ENCODE data around the gene SLC30A9.

SLC30A9 gene

DNA sequence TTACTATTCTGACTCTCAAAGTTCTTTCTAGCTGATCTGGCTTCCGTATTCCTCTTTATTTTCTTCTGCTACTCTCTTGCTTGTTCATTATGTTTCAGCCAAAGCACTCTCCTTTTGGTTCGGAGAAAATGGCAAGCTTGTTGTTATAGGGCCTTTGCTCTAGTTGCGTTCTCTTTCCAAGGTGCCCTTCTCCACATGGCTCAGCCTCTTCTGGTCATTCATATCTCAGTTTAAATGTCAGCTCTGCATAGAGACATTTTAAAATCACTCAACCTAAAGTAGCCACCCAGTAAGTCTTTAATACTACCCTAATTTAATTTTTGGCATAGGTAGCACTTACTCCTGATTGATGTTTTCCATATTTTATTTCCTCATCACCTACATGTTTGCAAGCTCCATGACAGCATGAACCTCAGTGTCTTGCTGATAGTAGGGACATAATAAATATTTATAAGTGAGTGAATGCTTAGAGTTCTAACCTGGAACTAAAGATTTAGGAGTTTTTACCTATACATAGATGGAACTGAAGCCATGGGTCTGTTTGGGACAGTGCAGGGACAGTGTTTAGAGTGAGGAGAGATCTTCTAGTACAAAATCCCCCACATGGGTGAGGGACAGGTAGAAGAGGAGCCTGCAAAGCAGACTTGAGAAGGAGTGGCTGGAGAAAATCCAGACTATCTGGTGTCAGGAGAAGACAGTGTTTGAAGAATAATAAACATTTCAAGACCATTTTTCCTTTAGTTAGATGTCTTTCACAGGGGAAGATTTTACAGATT is 17.9 kb downstream of the SLC30A9 start:
- no peak for DNase-seq

DNA sequence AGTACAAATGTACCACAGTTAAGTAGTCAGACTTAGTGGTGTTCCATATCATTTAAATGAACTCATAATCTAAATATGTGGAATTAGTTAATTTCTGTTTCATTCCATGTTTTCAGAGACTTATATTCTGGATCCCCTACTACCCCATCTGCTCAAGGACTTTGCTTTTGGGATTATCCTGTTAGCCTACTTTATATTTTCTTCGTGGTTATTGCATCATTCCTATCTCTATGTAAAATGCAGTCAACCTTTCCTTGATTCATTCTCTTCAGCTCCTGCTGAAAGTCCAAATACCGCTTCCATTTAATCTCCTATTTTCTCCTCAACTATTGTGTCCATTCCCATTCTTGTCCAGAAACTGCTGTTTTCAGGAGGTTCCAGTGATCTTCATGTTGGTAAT is 25.1 kb downstream of the SLC30A9 start:
- DNase-seq, result no peak

DNA sequence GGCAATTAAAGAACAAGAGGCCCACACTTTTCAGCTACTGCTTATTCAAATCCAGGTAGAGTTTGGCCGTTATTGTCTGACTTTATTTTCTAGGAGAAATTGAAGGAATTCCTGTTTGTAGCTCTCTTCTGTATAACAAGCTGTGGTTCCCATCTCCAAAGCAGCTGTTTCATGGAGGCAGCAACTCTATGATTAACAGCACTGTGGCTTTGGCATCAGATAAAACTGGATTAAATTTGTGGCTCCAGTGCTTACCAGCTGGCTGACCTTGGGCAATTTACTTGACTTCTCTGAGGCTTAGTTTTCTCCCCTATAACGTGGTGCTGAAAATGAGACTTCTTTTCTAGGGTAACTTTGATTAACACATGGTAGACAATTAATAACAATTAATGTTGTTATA is 28.1 kb downstream of the SLC30A9 start:
- no peak for DNase-seq

DNA sequence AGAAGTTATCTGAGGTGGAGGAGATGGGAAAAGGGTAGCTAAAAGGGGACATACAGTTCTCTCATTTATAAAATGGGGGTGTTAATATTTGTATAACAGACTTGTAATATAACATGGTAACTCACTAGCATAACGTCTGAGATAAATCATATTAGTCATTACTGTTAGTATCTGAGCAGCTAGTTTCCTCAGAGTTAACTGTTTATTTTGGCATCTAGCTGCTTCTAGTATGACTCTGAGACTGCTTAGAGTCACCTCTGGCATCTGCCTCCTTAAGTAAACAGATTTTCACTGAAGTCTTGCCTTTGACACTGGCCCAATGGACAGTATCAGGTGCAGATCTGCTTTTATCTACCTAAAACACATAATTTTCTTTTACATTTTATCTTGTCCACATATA is 58.1 kb downstream of the SLC30A9 start:
- no peak for DNase-seq

DNA sequence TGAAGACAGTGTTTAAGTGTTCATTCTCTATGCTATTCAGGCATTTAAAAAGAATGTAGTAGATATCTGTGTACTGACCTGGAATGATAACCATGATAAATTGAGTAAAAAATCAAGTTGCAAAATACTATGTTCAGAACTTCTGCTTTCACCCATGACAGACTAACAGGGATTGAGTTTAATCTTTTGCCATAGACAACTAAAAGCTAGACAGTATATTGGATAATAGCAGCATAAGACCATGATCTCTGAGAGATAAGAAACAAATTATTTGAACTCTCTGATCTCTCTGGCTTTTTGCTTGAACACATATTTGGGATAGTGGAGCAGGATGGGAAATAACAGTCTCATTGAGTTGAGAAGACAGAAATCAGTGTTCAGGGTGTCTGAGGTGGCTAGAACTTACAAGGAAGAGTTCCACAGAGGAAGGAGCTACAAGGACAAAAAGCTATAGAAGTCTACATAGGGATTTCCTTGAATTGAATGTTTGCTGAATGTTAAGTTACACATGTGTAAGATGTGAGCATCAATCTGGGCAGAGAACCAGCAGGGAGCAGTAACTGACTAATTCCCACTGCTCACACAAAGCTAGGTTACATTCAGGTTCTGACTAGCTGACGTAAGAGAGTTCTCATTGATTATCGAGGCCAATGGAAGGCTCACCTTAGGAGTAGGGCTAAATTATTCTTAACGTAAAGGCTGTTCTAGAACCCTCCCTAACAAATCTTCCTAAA is 60.4 kb downstream of the SLC30A9 start:
- DNase-seq, result no peak

DNA sequence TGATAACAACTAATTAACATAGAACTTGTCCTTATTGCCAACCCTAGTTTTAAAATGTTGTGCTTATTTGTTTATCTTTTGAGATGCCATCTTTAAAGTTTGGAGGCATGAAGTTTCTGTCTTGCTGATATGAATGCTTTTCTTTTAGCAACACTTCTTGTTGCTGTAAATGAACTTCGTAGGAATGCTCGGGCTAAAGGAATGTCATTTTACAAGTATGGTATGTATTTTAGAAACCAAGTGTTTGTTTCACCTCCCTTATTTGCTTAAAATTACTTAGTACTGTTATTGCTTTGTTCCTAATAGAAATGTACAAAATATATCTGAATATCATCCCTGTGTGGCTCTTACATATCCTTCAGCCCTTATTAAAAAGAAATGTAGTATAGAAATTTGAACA is 76.1 kb downstream of the SLC30A9 start:
- no peak for DNase-seq

DNA sequence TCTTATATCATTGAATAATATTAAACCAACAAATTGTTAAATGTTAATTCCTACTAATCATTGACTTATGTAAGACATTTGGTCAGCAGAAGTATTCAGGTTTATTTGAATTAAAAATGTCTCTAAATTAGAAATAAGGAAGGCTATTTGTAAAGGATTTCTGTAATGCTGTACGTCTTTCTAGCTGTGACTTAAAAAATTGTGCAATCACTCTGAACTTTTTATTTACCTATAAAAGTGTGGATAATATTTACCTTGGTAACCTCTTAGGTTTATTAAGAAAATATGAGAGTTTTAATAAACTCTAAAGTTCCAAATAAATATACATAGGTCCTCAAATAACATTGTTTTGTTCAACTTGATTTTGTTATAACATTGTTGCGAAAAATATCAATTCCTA is 76.9 kb downstream of the SLC30A9 start:
- DNase-seq, result no peak

DNA sequence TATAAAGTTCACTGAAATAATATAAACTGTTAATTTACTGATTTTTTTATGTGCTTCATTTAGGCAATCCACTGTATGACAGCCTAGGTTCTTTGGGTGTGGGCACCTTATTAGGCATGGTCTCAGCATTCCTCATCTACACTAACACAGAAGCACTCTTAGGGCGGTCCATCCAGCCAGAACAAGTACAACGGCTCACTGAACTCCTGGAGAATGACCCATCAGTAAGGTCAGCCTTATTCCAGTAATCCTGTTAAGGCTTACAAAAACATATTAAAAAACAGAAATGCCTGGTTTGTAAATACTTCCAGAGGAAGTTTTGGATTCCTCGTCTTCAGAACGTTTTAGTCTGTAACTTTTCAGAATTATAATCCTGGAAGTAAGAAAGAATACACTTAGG is 80.1 kb downstream of the SLC30A9 start:
- DNase-seq, result no peak

DNA sequence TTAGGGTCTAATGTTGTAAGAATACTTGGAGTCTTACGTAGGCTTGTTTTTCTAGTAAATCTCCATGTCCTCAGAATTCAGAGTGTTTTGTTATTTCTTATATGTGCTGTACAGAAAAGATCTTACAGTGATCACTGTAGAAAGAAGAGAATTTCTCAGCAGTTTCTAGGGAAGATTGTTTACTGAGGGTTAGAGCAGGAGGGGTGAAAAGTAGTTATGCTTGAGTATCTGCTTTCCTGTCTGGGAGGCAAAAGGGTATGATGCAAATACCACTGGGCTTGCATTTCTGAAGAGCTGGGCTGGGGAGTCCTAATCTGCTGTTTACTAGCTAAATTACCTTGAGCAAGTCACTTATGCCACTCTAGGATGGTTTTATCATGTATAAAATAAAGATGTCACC is 84.0 kb downstream of the SLC30A9 start:
- DNase-seq, result no peak

DNA sequence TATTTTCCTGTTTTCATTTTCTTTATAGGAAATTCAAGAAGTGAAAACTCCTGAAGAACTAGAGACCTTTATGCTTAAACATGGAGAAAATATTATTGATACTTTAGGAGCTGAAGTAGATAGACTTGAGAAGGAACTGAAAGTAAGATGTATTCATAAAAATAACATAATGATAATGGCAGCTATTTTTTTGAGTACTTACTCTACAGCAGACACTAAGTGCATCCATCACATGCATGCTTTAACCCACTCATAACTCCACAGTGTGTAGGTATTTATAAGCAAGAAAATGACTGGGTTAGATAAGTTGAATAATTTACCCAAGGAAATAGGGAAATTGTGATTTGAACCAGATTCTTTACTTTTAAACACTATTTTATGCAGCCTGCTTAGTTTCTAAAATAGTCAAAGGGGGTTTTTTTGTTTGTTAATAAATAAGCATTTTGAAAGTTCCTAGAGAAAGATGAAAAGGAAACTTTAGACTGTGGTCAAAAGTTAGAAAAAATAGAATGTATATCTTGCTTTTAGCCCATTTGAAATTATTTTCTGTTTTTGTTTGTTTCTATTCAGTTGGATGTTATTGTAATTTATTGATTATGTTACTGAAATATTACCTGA is 88.0 kb downstream of the SLC30A9 start:
- DNase-seq, result no peak

DNA sequence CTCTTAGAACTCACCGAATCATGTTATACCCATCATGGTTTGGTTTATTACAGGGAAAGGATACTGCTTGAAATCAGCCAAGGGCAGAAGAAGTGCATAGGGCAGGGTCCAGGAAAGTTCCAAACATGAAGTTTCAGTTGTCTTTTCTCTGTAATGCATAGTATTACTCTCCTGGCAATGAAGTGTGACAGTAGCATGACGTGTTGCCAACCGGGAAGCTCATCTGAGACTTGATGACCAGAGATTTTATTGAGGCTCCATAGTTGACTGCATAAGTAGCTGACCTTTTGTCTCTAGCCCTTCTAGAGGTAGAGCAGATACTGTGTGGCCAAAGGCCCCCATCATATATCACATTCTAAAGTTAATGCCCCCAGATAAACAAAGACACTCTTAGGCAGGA is 90.0 kb downstream of the SLC30A9 start:
- no peak for DNase-seq

DNA sequence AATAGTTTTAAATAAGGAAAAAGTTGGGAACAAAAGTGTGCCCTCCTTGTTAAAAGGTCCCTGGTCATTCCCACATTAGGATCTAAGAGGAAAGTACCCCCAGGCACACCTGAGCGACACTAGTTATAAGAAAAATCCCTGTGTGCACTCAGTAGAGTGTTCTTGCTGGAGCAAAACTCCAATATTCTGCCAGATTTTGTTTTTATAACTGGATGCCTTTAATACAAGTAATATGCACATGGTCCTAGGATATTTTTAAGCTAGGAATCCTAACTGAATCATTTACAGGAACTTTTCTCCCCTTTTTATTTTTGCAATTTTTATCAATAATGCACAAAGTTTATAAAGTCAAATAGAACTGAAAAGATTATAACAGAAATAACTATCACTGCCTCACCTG is 93.5 kb downstream of the SLC30A9 start:
- DNase-seq, result no peak

DNA sequence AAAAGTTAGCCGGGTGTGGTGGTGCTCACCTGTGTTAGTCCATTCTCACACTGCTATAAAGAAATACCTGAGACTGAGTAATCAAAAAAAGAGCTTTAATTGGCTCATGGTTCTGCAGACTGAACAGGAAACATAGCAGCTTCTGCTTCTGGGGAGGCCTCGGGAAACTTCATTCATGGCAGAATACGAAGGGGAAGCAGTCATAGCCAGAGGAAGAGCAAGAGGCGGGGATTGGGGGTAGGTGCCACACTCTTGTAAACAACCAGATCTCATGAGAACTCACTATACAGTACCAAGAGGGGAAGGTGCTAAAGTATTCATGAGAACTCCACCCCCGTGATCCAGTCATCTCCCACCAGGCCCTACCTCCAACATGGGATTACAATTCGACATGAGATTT is 98.1 kb downstream of the SLC30A9 start:
- no peak for DNase-seq

DNA sequence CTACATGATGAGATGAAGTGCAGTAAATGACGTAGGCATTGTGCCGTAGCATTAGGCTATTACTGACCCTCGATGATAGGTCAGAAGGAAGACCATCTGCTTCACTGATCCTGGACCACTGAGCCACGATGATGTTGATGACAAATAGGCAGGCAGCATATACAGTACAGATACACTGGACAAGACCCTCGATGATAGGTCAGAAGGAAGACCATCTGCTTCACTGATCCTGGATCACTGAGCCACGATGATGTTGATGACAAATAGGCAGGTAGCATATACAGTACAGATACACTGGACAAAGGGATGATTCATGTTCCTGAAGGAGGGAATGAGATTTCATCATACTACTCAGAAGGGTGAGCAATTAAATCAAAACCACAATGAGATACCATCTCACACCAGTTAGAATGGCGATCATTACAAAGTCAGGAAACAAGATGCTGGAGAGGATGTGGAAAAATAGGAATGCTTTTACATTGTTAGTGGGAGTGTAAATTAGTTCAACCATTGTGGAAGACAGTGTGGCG is 111.2 kb downstream of the SLC30A9 start:
- DNase-seq, result no peak

DNA sequence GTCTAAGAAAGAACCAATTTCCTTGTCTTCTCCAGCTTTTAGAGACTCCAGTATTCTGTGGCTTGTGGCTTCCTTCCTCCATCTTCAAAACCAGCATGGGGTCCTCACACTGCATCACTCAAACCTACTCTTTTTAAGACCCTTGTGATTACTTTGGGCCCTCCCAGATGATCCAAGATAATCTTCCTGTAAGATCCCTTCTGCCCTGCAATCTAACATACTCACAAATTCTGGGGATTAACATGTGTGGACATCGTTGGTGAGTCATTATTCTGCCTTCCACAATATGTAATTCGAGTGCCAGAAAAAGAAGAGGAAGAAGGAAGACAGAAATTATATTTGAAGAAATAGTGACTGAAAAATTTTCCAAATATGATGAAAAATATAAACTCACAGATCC is 114.2 kb downstream of the SLC30A9 start:
- DNase-seq, result no peak

DNA sequence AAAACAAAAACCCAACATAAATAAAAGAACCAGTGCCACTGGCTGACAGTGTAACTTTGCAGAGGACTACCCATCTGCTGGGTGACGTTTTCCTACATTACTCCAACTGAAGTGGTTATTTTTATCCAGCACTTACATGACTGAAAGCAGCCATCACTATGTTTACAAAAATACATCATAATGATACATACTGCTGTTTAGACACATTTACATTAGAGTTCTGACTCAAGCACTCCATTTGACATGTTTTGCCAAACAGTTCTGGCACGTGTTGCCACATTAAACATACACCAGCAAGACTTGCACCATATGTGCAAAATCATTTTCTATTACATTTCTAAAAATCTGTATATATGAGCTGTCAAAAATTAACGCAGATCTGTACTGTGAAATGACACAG is 122.5 kb downstream of the SLC30A9 start:
- no peak for DNase-seq

DNA sequence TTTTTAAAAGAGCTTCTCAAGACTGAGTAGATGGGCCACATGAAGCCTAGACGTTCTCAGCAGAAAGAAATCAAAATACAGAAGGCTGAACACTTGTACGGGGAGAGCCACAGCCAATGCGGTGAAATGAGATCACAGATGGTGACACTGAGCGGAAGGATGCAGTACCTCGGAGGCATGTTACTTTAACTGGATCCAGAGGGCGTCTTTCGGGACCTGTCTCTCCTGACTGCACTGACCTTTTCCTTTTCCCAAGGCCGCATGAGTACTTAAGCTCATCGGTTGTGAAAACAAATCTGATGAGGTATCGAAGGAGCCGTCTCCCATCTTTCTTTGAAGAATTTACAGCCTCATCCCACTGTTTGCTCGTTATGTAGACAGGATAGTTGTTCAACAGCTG is 129.6 kb downstream of the SLC30A9 start:
- DNase-seq, result no peak

DNA sequence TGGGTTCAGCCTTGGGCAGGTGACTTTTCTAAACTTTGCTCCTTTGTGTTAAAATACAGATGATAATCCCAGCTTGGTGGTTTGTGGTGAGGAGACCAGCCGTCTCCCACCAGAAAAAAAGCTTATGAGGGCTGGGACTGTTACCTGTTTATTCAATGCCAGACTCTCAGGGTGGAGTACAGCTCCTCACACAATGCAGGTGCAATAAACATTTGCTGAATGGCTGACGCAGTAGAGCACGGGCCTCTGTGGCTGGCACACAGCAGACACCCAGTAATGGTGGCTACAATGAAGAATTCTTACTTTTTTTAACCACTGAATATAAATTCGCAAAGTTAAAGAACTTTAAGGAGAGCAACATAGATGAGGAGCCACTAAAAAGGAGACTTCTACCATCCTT is 131.9 kb downstream of the SLC30A9 start:
- DNase-seq, result no peak

DNA sequence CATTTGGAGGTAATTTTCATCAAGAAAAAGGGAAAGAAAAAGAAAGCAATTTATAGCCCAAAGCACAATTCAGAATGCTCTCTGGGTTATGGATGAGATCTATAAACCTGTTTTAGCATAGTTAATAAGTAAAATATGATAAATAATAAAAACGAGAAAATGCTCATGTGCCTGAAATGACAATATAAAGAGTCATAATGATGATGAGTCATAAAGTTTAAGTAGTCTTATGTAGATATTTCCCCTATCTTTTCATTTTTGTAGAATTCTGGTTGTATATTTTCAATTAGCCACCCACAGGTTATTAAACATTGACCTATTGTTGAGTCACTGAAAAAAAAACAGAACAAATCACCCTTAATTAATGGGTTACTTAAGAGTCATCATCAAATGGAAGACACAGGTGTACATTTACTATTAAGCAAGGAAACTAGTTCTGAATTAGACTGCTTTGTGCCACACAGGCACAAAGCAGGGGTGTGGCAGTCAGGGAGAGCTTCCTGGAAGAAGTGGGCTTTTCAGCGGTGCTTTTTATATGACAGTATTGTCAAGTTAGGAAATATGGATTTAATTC is 132.8 kb downstream of the SLC30A9 start:
- no peak for DNase-seq

DNA sequence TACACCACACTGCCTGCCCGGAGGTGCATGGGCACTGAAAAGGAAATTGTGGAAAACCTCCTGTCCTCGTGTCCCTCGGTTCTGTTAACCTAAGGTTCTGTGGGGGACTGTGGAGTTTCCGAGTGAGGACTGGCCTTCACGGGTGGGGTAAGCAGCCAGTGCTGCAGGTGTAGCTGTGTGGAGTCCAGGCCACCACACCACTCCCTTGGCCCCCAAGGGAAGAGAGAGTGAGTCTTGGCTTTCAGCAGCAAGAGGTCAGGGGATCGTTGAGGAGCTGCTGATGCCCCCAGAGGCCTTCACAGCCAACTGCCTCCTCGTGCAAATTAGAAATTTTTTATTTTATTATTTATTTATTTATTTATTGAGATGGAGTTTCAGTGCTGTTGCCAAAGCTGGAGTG is 141.8 kb downstream of the SLC30A9 start:
- no peak for DNase-seq

DNA sequence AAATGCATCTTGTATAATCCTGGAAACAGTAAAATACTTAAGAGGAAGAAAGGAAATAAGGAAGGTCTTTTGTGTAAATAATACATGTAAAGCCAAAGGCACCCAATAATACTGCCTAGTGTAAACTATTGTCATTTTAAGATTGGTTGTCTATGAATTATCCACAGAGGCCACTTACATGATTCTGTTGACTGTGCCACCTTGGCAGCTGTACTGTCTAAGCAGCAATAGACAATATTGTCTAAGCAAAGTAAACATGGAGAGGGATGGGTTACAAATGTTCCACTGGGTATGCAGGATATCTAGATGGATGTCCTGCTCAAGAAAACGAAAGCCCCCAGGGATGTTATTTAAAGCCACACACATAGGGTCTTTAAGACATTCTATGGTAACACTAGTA is 142.7 kb downstream of the SLC30A9 start:
- DNase-seq, result no peak

DNA sequence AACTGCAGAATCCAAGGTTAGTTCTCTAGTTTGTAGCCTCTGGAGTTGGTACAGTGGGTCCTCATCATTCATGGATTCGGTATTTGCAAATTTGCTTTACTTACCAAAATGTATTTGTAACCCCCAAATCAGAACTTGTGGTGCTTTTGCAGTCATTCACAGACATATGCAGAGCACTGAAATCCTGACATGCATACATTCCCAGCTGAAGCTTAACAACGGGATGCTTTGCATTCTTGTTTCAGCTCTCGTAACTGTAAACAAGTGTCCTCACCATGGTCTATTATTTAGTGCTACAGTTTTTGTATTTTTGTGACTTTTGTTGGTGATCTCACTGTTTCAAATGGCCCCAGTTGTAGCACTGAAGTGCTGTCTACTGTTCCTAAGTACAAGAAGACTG is 146.0 kb downstream of the SLC30A9 start:
- no peak for DNase-seq

Measured in NCI-H446 (cell line).